Loucy (cell line): ENCODE measurements around the gene RAB10.

Experiments used
- EZH2phosphoT487 ChIP-seq: fragments of 200-600 bp; IDR thresholded peaks from 2 replicates; pipeline ENCODE4 v1.6.1; 2018; ENCODE audit warnings: antibody characterized with exemption, mild to moderate bottlenecking, moderate library complexity, borderline replicate concordance
- TF ChIP-seq, protein P1 (sequence below): fragments of 200-600 bp; sonication (generic); conservative IDR thresholded peaks from 2 replicates; pipeline ENCODE4 v1.5.1; 2014; ENCODE audit warnings: mild to moderate bottlenecking, antibody characterized with exemption, low read length

DNA sequence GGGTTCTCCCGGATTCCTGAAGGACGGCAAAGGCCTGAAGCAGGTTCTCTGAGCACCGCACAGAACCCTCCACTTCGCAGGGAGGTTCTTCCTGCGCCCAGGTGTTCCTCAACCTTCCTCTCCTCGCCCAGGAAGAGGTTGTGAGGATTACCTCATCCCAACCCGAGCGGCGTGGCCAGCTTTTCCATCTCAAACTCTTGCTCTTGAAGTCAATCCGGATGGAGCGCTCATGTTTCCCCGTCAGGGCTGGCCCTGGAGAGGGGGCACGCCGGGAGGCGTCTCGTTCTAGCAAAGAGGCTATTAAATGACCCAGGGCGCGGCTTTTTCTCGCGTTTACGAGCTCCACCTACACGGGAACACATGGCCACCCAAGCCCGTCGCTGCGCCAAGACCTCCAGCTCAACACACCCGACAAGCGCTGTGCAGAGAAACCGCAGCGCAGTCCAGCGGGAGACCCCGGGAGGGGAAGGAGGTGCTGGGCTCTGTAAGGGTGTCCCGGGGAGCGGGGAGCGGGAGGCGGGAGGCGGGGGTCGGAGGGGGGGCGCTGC, 540 bp upstream of the RAB10 start:
- TF ChIP-seq, protein P1, sequence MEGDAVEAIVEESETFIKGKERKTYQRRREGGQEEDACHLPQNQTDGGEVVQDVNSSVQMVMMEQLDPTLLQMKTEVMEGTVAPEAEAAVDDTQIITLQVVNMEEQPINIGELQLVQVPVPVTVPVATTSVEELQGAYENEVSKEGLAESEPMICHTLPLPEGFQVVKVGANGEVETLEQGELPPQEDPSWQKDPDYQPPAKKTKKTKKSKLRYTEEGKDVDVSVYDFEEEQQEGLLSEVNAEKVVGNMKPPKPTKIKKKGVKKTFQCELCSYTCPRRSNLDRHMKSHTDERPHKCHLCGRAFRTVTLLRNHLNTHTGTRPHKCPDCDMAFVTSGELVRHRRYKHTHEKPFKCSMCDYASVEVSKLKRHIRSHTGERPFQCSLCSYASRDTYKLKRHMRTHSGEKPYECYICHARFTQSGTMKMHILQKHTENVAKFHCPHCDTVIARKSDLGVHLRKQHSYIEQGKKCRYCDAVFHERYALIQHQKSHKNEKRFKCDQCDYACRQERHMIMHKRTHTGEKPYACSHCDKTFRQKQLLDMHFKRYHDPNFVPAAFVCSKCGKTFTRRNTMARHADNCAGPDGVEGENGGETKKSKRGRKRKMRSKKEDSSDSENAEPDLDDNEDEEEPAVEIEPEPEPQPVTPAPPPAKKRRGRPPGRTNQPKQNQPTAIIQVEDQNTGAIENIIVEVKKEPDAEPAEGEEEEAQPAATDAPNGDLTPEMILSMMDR = no peak
- no peak for TF ChIP-seq EZH2phosphoT487
